ENCODE results near the gene SPRED2.

The SPRED2 gene

GRCh38 chr2:65264821-65265670 is 167.4 kb downstream of the SPRED2 start:
- Histone ChIP-seq H3K27me3 (ENCODE audit: insufficient read depth, poor library complexity, severe bottlenecking) (no peaks in the 10 kb centered on the region), H3K27ac (replicated peaks) (no peak overlapping the region), H3K4me3 (replicated peaks; ENCODE audit: insufficient read depth, low read length) (no peak overlapping the region)
- peak in 1 of 2 experiments; percentile 21 for DNase-seq (ENCODE audit: low read depth in 1 of 2, low spot score in 1 of 2)
- TF ChIP-seq CTCF (IDR thresholded peaks at IDR 0.05; ENCODE audit: insufficient read depth, low read length): peak; percentile 32
- TF ChIP-seq POLR2AphosphoS5 (IDR thresholded peaks at IDR 0.05; ENCODE audit: low read depth): no peak
- no peak for TF ChIP-seq SPI1 (IDR thresholded peaks at IDR 0.05; ENCODE audit: borderline replicate concordance, low read depth)
- no peak for TF ChIP-seq GABPA (IDR thresholded peaks at IDR 0.05; ENCODE audit: low read depth)

- Histone ChIP-seq H3K27ac (replicated peaks) (no peak overlapping the region), H3K27me3 (ENCODE audit: insufficient read depth, poor library complexity, severe bottlenecking) (no peaks in the 10 kb centered on the region), H3K4me3 (replicated peaks; ENCODE audit: insufficient read depth, low read length) (no peak overlapping the region)
- DNase-seq (ENCODE audit: low read depth in 1 of 2, low spot score in 1 of 2): no peak
- TF ChIP-seq GABPA (IDR thresholded peaks at IDR 0.05; ENCODE audit: low read depth) (no peak), POLR2AphosphoS5 (IDR thresholded peaks at IDR 0.05; ENCODE audit: low read depth) (no peak), SPI1 (IDR thresholded peaks at IDR 0.05; ENCODE audit: borderline replicate concordance, low read depth) (no peak), CTCF (IDR thresholded peaks at IDR 0.05; ENCODE audit: insufficient read depth, low read length) (no peak), REST (IDR thresholded peaks at IDR 0.05; ENCODE audit: insufficient replicate concordance, low read depth) (no peak)
Measured at GRCh38 chr2:65263986-65264385, 168.4 kb downstream of the SPRED2 start.

DNA sequence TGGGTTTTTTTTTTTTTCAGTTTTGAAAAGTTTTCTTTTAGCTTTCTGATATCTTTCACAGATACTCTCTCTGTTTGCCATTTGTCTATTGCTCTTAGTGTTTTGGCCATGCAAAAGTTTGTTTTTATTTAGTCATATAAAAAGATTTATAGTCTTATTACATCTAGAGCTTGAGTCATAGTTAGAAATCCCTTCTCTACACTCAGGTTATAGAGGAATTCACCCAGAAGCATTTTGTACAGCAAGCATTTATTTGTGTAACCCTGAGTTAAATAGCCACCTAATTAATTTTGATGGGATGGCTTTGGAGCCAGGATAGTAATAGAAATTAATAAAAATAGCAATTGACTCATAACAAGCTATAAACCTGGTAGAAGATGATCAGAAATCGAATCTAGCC is 169.1 kb downstream of the SPRED2 start:
- no peak overlapping the region for H3K4me3 ChIP-seq (replicated peaks; ENCODE audit: insufficient read depth, low read length)
- TF ChIP-seq SPI1 (IDR thresholded peaks at IDR 0.05; ENCODE audit: borderline replicate concordance, low read depth) (no peak), REST (IDR thresholded peaks at IDR 0.05; ENCODE audit: insufficient replicate concordance, low read depth) (no peak), GABPA (IDR thresholded peaks at IDR 0.05; ENCODE audit: low read depth) (no peak), POLR2AphosphoS5 (IDR thresholded peaks at IDR 0.05; ENCODE audit: low read depth) (no peak), CTCF (IDR thresholded peaks at IDR 0.05; ENCODE audit: insufficient read depth, low read length) (no peak)
- DNase-seq (ENCODE audit: low read depth in 1 of 2, low spot score in 1 of 2): no peak
- H3K27ac ChIP-seq (replicated peaks): no peak overlapping the region
- H3K27me3 ChIP-seq (ENCODE audit: insufficient read depth, poor library complexity, severe bottlenecking): no peaks in the 10 kb centered on the region
